ENCODE data around the gene CCBE1. TPM values are rescaled to one million over a fixed set of nuclear protein-coding genes. Genes with fewer than 3 reads are reported as not detected.

The CCBE1 gene
- total RNA-seq, 2 donors from 2014 or later: 0.27 to 3.1 TPM

GRCh38 chr18:59423259-59423658, 274.0 kb downstream of the CCBE1 start:
- Histone ChIP-seq H3K27me3 (no peaks in the 10 kb centered on the region), H3K9me3 (no peaks in the 10 kb centered on the region), H3K36me3 (no peaks in the 10 kb centered on the region), H3K9ac (ENCODE audit: low read depth in 2 of 2, low read length in 2 of 2) (no peak overlapping the region), H3K27ac (no peak overlapping the region), H3K4me1 (no peaks in the 10 kb centered on the region), H3K4me3 (no peak overlapping the region)
- DNase-seq: no peak
- intact Hi-C loops (cut with DNase I): no loop called here
- TF ChIP-seq CTCF (IDR thresholded peaks at IDR 0.05): no peak

- intact Hi-C loops (cut with DNase I): no loop called here
- no peaks in the 10 kb centered on the region for H3K36me3 ChIP-seq
- H3K27me3 ChIP-seq: no peaks in the 10 kb centered on the region
- no peaks in the 10 kb centered on the region for H3K4me1 ChIP-seq
- no peaks in the 10 kb centered on the region for H3K9me3 ChIP-seq
- DNase-seq: no peak
- no peak for TF ChIP-seq CTCF (IDR thresholded peaks at IDR 0.05)
- H3K9ac ChIP-seq (ENCODE audit: low read depth in 2 of 2, low read length in 2 of 2): no peak overlapping the region
- H3K27ac ChIP-seq: no peak overlapping the region
- H3K4me3 ChIP-seq: no peak overlapping the region
These were observed 277.0 kb downstream of the CCBE1 start for GRCh38 chr18:59420244-59420643.

- Histone ChIP-seq H3K4me3 (no peak overlapping the region), H3K27me3 (no peaks in the 10 kb centered on the region), H3K4me1 (no peaks in the 10 kb centered on the region), H3K36me3 (no peaks in the 10 kb centered on the region), H3K27ac (no peak overlapping the region), H3K9ac (ENCODE audit: low read depth in 2 of 2, low read length in 2 of 2) (no peak overlapping the region), H3K9me3 (no peaks in the 10 kb centered on the region)
- no peak for TF ChIP-seq CTCF (IDR thresholded peaks at IDR 0.05)
- DNase-seq: no peak
- intact Hi-C loops (cut with DNase I): no loop called here
These were observed 277.8 kb downstream of the CCBE1 start for GRCh38 chr18:59419386-59419785.

- Histone ChIP-seq H3K9ac (ENCODE audit: low read depth in 2 of 2, low read length in 2 of 2) (no peak overlapping the region), H3K27me3 (no peaks in the 10 kb centered on the region), H3K36me3 (no peaks in the 10 kb centered on the region), H3K4me1 (no peaks in the 10 kb centered on the region), H3K27ac (no peak overlapping the region), H3K4me3 (no peak overlapping the region), H3K9me3 (no peaks in the 10 kb centered on the region)
- TF ChIP-seq CTCF (IDR thresholded peaks at IDR 0.05): no peak
- intact Hi-C loops (cut with DNase I): no loop called here
- DNase-seq: no peak
These were observed 280.4 kb downstream of the CCBE1 start for GRCh38 chr18:59416818-59417217.

- intact Hi-C loops (cut with DNase I): no loop called here
These were observed 283.0 kb downstream of the CCBE1 start for GRCh38 chr18:59414111-59414653.

More at GRCh38 chr18:59414111-59414653, 283.0 kb downstream of the CCBE1 start:
- Histone ChIP-seq H3K4me1 (no peaks in the 10 kb centered on the region), H3K27me3 (no peaks in the 10 kb centered on the region), H3K9ac (ENCODE audit: low read depth in 2 of 2, low read length in 2 of 2) (no peak overlapping the region), H3K36me3 (no peaks in the 10 kb centered on the region), H3K4me3 (no peak overlapping the region), H3K27ac (no peak overlapping the region), H3K9me3 (no peaks in the 10 kb centered on the region)
- no peak for DNase-seq
- no peak for TF ChIP-seq CTCF (IDR thresholded peaks at IDR 0.05)
